Measurements from ENCODE around the gene ZFR.
"Not testable (repeated sequence)": the region's sequence is repeated elsewhere in the genome, so short reads cannot be mapped to it uniquely, and the experiment has no call there.

The ZFR gene

GRCh38 chr5:32455311-32455710, 10.8 kb upstream of the ZFR start:
- in situ Hi-C loops (cut with MboI; ENCODE audit: low pct_unique_long_range_greater_than_20kb, low sequenced_read_pairs), result no loop called here
- no peak for DNase-seq

- in situ Hi-C loops (cut with MboI; ENCODE audit: low pct_unique_long_range_greater_than_20kb, low sequenced_read_pairs), result no loop called here
- DNase-seq, result no peak
Observed at GRCh38 chr5:32454821-32455220, 10.3 kb upstream of the ZFR start.

GRCh38 chr5:32453916-32454315, 9.4 kb upstream of the ZFR start:
- in situ Hi-C loops (cut with MboI; ENCODE audit: low pct_unique_long_range_greater_than_20kb, low sequenced_read_pairs), result no loop called here
- DNase-seq, result no peak

- in situ Hi-C loops (cut with MboI; ENCODE audit: low pct_unique_long_range_greater_than_20kb, low sequenced_read_pairs); DNase-seq: not testable (repeated sequence)
Observed at GRCh38 chr5:32452316-32452715, 7.8 kb upstream of the ZFR start.

GRCh38 chr5:32450952-32451351, 6.4 kb upstream of the ZFR start:
- in situ Hi-C loops (cut with MboI; ENCODE audit: low pct_unique_long_range_greater_than_20kb, low sequenced_read_pairs), result no loop called here
- peak; percentile 18 for DNase-seq

GRCh38 chr5:32449262-32449661, 4.7 kb upstream of the ZFR start:
- in situ Hi-C loops (cut with MboI; ENCODE audit: low pct_unique_long_range_greater_than_20kb, low sequenced_read_pairs), result no loop called here
- DNase-seq, result no peak

GRCh38 chr5:32446630-32447029, 2.1 kb upstream of the ZFR start:
- in situ Hi-C loops (cut with MboI; ENCODE audit: low pct_unique_long_range_greater_than_20kb, low sequenced_read_pairs), result no loop called here
- no peak for DNase-seq

- in situ Hi-C loops (cut with MboI; ENCODE audit: low pct_unique_long_range_greater_than_20kb, low sequenced_read_pairs), result no loop called here
- no peak for DNase-seq
Observed at GRCh38 chr5:32445831-32446614, 1.5 kb upstream of the ZFR start.

GRCh38 chr5:32445287-32445758, 783 bp upstream of the ZFR start:
- no peak for DNase-seq
- in situ Hi-C loops (cut with MboI; ENCODE audit: low pct_unique_long_range_greater_than_20kb, low sequenced_read_pairs), result no loop called here

GRCh38 chr5:32443541-32444430, 754 bp downstream of the ZFR start:
- DNase-seq, result peak; percentile 40

GRCh38 chr5:32443145-32443540, 1.4 kb downstream of the ZFR start:
- in situ Hi-C loops (cut with MboI; ENCODE audit: low pct_unique_long_range_greater_than_20kb, low sequenced_read_pairs), result no loop called here
- no peak for DNase-seq

More at GRCh38 chr5:32443541-32444430, 754 bp downstream of the ZFR start:
- in situ Hi-C loops (cut with MboI; ENCODE audit: low pct_unique_long_range_greater_than_20kb, low sequenced_read_pairs), result no loop called here

- in situ Hi-C loops (cut with MboI; ENCODE audit: low pct_unique_long_range_greater_than_20kb, low sequenced_read_pairs), result no loop called here
- DNase-seq, result no peak
Observed at GRCh38 chr5:32439086-32439642, 5.4 kb downstream of the ZFR start.

- no peak for DNase-seq
- in situ Hi-C loops (cut with MboI; ENCODE audit: low pct_unique_long_range_greater_than_20kb, low sequenced_read_pairs), result no loop called here
Observed at GRCh38 chr5:32436553-32437242, 7.8 kb downstream of the ZFR start.

- in situ Hi-C loops (cut with MboI; ENCODE audit: low pct_unique_long_range_greater_than_20kb, low sequenced_read_pairs), result no loop called here
- no peak for DNase-seq
Observed at GRCh38 chr5:32435383-32435782, 9.2 kb downstream of the ZFR start.

- DNase-seq, result no peak
- in situ Hi-C loops (cut with MboI; ENCODE audit: low pct_unique_long_range_greater_than_20kb, low sequenced_read_pairs), result no loop called here
Observed at GRCh38 chr5:32434221-32434620, 10.3 kb downstream of the ZFR start.

GRCh38 chr5:32432633-32433032, 11.9 kb downstream of the ZFR start:
- in situ Hi-C loops (cut with MboI; ENCODE audit: low pct_unique_long_range_greater_than_20kb, low sequenced_read_pairs), result no loop called here

GRCh38 chr5:32430825-32431224, 13.7 kb downstream of the ZFR start:
- in situ Hi-C loops (cut with MboI; ENCODE audit: low pct_unique_long_range_greater_than_20kb, low sequenced_read_pairs); DNase-seq: not testable (repeated sequence)

More at GRCh38 chr5:32432633-32433032, 11.9 kb downstream of the ZFR start:
- DNase-seq, result no peak

- DNase-seq, result no peak
- in situ Hi-C loops (cut with MboI; ENCODE audit: low pct_unique_long_range_greater_than_20kb, low sequenced_read_pairs), result no loop called here
Observed at GRCh38 chr5:32428426-32428825, 16.1 kb downstream of the ZFR start.

GRCh38 chr5:32426440-32427151, 17.9 kb downstream of the ZFR start:
- no peak for DNase-seq
- in situ Hi-C loops (cut with MboI; ENCODE audit: low pct_unique_long_range_greater_than_20kb, low sequenced_read_pairs), result no loop called here
